HG02852 (cell line): ENCODE results near the gene CEP162.
"Not testable (repeated sequence)": the region's sequence is repeated elsewhere in the genome, so short reads cannot be mapped to it uniquely, and the experiment has no call there.

ENCODE experiments used
- ATAC-seq: cut with Tn5 transposase; IDR thresholded peaks from one replicate; pipeline ENCODE4 v1.9.1; 2021; ENCODE audit warnings: mild to moderate bottlenecking, moderate library complexity; ENCODE audit not compliant: unreplicated experiment

Gene CEP162

DNA sequence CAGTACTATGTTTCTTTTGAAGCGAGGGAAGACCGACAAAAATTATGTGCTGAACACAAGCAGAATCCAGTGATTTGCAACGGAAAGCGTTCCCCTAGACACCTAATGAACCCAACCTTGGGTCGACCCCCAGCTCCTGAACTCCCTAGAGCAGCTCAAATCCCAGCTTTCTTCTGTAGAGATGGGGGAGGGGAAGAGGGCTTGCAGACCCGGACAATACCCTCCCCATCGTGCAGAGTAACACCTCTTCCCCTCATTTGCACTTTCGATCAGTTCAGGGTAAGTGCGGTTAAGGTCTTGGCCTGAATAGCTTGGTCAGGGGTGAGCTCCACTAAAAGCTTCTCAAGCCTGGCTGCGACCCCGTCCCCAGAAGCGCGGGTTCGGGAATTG lies 404 bp downstream of the CEP162 start:
- ATAC-seq = peak; percentile 7

DNA sequence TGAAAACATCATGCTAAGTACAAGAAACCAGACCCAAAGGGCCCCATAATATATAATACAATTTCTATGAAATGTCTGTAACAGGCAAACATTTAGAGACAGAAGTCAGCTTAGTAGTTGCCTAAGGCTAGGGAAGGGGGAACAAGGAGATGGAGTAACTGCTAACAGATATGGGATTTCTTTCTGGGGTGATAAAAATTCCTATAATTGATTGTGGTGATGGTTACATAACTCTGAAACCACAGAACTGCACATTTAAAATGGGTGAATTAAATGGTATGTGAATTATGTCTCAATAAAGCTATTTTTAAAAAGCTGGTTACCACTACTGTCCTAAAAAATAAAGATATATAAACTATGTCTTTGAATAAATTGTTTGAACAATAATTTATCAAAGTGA lies 3.2 kb downstream of the CEP162 start:
- no peak for ATAC-seq

DNA sequence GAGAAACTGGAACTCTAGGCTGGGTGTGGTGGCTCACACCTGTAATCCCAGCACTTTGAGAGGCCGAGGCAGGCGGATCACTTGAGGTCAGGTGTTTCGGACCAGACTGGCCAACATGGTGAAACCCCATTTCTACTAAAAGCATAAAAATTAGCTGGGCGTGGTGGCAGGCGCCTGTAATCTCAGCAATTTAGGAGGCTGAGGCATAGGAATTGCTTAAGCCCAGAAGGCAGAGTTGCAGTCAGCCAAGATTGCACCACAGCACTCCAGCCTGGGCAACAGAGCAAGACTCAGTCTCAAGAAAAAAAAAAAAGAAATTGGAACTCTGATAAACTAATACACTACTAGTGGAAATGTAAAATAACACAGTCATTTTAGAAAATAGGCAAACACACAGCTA lies 3.8 kb downstream of the CEP162 start:
- ATAC-seq = not testable (repeated sequence)

DNA sequence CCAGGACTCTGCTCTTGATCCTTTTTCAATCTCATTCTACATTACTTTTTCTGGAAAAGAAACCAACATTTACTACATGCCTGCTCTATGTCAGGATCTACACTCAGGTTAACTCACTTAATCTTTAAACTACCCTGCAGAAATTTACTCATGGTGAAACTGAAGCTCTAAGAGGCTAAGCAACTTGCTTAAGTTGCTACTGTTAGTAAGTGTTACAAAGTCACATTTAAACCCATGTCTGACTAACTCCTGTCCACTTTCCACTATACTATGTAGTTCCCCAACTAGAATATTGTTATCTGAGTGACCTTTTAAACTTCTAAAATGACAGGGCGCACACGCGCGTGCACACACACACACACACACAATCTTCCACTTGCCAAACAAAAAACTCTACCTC lies 5.0 kb downstream of the CEP162 start:
- no peak for ATAC-seq

DNA sequence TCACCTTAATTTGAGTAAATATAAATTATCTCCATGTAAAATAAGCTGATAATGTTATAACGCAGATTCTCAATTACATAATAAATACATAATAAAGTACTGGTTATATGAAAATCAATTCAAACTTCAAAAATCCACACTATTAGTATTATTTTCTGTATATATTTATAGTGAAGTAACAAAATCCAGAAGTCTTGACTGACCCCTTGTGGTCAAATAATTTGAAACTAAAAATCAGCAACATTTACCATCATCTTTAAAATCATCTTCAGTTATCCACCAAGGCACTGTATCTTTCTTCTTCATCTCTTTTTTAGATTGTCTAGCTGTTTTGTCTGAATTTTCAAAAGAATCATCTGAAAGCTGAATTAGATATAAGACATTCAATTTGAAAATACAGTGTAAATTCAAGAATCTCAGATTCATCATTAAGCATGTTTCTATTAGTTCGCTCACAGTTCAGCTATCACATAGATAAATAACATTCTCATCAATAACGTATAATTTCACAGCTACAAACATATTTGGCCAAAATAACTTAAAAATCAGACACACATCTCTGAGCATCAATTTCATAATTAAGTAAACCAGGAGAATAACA lies 6.5 kb downstream of the CEP162 start:
- no peak for ATAC-seq

DNA sequence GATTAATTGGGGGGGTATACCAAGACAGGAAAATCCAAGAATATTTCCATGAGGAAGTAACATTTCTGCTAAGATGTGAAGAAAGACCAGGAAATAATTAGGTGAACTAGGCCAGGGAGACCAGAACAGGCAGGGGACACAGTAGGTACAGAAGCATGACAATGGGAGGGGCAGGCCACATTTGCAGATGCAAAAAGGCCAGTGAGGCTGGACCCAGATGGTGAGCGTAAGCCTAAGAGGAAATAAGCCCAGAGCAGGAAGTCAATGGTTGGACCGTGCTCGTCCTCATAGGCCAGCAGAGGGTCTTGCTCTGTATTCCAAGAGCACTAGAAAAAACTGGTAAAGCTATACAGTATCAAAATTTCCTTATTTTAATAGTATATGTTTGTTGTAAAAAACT lies 9.4 kb downstream of the CEP162 start:
- ATAC-seq = no peak

DNA sequence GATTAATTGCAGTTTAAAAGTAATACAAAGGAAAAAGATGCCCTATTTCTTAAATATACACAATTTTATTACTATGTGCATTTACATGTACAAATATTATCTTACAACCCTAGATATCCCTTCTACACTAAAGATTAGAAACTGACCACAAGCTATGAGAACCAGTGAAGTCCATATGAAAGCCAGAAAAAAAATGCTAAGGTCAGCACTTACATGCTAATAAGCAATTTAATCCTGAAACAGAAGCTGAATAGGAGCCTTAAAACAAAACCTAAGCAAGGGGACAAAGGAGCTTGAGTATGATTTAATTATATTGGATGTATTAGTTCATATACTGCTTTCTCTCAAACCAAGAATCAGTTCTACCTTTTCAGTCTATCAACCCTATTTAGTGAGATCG lies 14.2 kb downstream of the CEP162 start:
- no peak for ATAC-seq

DNA sequence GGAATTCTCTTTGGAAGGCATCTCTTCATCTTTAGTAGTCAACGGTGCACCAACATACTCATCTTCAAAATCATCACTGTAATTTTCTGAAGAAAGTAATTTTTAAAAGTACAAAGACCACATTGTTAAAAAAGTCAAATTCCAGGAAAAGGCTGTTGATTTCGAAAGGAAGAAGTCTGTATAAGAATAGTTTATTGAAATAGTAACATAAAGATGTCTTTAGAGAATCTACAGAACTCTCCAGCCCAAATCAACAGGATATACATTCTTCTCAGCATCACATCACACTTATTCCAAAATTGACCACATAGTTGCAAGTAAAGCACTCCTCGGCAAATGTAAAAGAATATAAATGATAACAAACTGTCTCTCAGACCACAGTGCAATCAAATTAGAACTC lies 23.4 kb downstream of the CEP162 start:
- no peak for ATAC-seq

DNA sequence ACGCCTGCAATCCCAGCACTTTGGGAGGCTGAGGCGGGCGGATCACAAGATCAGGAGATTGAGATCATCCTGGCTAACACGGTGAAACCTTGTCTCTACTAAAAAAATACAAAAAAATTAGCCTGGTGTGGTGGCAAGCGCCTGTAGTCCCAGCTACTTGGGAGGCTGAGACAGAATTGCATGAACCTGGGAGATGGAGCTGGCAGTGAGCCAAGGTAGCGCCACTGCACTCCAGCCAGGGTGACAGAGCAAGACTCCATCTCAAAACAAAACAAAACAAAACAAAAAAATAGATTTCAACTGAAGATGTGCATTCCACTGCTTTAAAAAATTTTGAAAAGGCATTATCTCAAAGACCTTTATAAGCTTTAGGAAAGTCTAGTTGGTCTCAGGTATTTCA lies 27.5 kb downstream of the CEP162 start:
- not testable (repeated sequence) for ATAC-seq

DNA sequence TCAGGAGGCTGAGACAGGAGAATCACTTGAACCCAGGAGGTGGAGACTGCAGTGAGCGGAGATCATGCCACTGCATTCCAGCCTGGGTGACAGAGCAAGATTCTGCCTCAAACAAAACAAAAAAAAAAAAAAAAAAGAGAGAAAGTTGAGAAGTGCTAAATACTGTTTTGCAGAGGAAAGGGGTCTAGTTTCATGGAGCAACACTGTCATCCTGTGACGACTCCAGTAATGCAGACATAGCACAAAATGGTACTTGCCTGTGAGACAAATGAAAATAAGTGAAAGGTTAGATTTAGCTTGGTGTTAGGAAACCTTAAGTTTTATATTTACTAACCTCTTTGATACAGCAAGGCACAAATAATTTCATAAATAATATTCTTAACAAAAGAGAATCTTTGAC lies 29.7 kb downstream of the CEP162 start:
- no peak for ATAC-seq

DNA sequence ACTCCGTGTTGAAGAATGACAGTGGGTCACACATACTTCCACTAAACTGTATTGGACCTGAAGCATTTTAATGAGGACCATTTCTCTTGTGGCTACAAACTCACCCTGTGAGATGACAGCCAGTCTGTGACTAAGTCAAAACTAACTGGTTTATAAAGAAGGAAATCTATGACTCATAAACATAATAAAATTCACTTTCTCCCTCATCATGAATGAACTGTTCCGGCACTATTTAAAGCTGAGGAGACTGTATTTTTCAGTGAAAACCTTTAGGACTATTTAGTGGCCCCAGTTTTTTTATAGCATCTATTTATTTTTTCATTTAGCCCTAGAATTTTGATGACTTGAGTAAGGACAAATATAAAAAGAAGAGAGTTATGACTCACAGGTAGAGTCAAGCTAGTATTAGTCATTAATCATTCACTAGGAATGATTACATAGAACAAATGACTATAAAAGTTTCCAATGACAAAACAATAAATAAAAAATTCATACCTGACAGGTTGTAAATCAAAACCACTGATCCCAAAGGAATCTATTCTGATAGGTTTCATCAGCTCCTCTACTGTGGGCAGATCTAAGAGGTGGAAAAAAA lies 34.2 kb downstream of the CEP162 start:
- ATAC-seq = no peak

DNA sequence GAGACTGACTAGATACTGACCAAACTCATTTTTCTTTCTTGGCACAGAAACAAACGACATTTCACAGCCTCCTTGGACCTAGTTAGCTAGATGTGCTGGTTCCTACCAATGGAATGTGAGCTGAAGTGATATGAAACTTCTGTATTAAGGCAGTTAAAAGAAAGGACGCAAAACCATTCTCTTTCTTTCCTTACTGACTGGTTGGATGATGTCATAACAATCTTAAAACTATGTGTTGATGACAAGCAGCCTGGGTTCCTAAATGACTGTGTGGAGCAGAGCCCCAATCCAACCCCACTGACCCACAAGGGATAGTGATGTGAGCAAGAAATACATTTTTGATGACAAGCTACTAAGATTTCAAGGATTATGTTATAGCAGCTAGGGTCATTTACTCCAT lies 35.6 kb downstream of the CEP162 start:
- no peak for ATAC-seq

DNA sequence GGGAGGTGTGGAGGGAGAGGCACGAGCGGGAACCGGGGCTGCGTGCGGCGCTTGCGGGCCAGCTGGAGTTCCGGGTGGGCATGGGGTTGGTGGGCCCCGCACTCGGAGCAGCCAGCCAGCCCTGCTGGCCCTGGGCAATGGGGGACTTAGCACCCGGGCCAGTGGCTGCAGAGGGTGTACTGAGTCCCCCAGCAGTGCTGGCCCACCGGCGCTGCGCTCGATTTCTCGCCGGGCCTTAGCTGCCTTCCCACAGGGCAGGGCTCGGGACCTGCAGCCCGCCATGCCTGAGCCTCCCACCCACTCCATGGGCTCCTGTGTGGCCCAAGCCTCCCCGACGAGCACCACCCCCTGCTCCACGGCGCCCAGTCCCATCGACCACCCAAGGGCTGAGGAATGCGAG lies 38.1 kb downstream of the CEP162 start:
- not testable (repeated sequence) for ATAC-seq

DNA sequence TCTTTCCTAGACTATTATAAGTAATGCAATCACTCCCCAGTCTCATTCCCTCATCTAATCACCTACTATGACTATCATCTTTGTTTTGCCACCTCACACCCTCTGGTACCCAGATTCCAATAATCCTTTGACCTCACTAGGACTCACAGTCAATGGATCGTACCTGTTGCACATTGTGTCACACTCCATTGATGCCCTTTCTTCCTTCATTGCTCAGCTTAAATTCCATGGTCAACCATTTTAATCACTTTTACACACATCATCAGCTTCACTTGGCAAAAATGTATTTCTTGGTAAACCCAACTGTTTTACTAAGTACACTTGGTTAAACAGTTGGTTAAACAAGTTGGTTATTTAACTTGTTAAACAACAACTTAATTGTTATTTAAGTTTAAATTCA lies 44.0 kb downstream of the CEP162 start:
- ATAC-seq = no peak

DNA sequence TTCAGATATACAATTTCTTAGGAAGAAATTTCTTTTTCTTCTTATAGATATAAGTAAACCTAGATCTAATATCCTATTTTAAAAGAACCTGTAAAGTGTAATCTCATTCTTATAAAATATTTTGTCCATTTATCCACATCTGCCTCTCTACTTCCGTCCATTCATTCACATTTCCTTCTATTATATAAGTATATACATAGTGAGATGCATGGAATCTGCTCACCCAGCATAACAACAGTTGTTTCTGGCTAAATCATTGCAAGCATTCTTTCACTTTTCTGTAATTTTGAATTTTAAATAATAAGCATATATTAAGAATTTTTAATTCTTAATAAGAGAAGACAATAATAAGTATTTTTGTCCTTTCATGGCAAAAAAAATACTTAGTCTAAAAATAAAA lies 45.4 kb downstream of the CEP162 start:
- ATAC-seq = no peak

DNA sequence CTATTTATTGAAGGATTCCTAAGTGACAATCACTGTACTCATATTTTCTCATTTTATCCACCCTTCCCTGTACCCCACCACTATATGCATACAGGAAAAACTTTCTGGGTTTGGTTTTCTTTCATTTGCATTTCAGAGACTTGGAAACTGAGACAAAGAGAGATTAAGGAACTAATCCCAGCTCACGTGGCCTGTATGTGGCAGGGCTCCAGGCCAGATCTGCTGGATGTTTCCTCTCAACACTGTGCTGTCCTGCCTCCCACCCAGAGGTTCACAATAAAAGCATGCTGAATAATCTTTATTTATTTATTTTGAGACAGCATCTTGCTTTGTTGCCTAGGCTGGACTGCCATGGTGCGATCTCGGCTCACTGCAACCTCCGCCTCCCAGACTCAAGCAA lies 50.2 kb downstream of the CEP162 start:
- no peak for ATAC-seq

DNA sequence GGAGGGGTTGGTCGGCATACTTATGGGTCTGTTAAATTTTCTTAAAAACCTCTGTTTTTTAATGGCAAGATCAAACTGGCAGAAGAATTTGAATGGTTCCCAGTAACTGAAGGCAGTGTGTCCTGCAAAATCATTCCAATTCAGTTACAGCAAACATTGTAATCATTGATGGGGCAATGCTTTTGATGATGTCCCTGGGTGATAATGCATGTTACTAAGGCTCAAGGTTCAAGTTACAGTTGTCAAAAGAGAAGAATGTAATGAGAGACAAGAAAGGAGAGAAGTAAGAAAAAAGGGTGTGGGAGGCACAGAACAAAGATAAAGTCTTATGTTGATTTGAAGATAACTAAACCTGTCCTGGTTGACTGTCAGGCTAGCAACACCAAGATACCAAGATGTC lies 54.9 kb downstream of the CEP162 start:
- no peak for ATAC-seq

DNA sequence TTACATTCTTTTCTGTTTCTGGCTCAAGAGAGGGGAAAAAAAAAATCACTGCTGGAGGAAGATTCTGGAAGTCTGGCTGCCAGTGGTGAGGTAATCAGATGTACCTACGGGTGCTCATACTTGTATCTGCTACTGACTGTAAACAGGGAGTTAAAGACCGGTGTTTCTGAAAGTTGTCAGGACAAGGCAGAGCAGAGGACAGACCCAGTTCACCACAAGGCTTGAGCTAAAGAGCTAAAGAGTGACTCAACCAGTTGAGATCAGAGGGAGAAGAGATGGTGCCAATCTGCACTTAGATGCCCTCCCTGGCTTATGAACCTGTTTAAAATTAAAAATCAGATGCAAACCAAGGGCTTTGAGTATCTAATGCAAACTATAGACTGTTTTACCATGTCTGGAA lies 55.4 kb downstream of the CEP162 start:
- no peak for ATAC-seq

DNA sequence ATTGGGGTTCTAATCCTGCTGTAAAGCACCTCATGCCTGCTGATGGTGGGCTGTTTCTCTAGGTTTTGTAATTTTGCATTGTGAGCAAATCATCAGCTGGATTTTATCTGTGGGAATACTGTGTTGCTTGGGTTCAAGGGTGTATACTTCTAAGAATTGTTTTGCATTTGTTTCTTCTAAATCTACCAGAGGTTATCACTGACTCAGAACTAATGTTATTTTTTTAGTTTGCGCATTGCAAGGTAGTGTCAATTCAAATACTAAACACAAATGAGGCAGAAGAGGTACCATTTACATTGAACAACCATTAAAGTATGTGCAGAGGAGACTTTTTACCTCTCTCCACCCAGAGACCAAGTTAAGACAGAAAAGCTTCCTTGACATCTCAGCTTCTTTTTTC lies 60.0 kb downstream of the CEP162 start:
- no peak for ATAC-seq

DNA sequence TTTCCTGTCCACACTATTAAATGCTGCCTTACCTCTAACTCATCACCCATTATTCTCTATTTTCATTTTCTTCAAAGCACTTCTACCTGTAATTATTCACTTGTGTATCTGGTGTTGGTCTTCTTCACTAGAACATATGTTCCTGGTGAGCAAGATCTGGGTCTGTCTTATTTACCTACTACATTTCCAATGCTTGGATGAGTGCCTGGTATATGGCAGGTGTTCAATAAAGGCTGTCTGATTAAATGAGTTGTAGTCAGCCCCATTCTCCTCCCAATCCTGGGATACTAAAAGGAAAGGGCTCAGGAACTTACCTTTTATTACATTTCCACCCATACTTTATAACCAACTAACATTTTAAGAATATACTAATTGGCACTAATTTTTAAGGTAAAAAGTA lies 61.0 kb downstream of the CEP162 start:
- no peak for ATAC-seq

DNA sequence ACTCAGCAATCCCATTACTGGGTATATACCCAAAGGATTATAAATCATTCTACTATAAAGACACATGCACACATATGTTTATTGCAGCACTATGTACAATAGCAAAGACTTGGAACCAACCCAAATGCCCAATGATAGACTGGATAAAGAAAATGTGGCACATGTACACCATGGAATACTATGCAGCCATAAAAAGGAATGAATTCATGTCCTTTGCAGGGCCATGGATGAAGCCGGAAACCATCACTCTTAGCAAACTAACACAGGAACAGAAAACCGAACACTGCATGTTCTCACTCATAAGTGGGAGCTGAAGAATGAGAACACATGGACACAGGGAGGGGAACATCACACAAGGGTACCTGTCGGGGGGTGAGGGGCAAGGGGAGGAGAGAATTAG lies 63.1 kb downstream of the CEP162 start:
- not testable (repeated sequence) for ATAC-seq

DNA sequence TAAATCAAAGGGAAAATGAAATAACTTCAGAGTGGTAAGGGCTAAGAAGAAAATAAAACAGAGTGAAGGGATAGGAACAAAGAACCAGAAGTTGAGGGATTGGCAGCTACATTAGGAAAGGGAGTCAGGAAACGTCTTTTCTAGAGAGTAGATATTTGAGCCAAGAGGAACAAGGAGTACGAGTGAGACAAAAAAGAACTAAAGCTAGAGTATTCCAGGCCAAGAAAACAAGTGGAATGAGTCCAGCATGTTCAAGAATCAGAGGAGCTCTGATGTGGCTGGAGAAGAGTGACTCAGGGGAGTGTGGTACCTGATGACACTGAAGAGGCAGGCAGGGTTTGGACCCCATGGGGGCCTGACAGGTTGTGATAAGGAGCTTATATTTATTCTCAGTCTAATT lies 66.3 kb downstream of the CEP162 start:
- ATAC-seq = no peak

DNA sequence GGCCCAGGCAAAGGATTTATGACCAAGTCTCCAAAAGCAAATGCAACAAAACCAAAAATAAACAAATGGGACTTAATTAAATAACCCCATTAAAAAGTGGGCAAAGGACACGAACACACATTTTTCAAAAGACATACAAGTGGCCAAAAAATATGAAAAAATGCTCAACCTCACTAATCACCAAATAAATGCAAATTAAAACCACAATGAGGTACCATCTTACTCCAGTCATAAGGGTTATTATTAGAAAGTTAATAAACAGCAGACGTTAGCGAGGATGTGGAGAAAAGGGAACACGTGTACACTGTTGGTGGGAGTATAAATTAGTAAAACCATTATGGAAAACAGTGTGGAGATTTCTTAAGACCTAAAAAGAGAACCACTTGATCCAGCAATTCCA lies 71.1 kb downstream of the CEP162 start:
- ATAC-seq = no peak
